Hepatic stellate cell (primary cell): Measurements from ENCODE around the gene KCNT2.
"Not testable (repeated sequence)": the region's sequence is repeated elsewhere in the genome, so short reads cannot be mapped to it uniquely, and the experiment has no call there.

Experiments
- DNase-seq: peaks from one replicate; pipeline ENCODE4 v3.0.0; 2011; ENCODE audit warnings: low spot score

The KCNT2 gene

DNA sequence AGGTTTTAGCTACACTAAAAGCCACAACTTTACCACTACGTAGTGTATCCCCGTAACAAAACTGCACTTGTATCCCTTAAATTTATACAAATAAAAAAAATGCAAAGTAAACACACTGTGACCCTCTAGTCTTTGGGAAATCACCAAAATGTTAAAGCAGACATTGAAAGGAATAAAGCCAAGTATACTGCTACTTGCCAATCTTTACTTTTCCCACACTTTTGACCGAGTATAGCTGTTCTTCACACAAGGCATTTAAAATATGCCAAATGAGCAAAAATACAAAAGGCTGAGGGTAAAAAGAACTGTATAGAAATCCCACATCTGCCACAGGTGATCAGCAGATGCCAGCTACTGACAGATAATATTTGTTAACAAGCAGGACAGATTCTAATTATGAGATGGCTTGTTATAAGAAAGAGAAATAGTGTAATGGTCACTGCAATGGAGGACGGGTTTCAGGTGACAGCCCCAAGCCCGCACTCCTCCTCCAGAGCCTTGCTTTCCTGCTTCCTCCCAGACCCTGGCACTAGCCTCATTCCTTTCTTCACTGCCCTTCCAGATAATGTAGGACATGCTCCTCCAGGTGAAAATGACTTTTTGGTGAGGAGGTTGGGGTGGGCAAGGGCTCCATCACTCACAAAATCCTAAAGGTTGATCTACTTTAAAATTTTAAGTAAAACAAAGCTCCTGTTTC, 18.1 kb downstream of the KCNT2 start:
- no peak for DNase-seq

DNA sequence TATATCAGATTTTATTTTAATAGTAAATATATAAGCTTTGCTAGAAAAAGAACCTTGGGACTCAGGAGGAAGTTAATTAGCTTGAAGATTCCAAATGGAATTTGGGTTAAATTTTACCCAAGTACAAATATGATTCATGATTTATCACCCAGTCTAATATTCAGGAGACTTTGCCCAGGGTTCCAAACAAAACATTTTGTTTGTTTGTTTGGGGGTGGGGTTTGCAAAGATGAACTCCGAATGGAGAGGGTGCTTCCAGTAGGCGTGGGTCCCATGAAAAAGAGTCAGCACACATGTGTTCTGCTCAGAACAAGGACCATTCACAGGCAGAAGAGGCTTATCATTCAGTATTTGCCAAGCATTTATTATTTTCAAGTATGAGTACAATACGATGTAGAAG, 23.5 kb downstream of the KCNT2 start:
- no peak for DNase-seq

DNA sequence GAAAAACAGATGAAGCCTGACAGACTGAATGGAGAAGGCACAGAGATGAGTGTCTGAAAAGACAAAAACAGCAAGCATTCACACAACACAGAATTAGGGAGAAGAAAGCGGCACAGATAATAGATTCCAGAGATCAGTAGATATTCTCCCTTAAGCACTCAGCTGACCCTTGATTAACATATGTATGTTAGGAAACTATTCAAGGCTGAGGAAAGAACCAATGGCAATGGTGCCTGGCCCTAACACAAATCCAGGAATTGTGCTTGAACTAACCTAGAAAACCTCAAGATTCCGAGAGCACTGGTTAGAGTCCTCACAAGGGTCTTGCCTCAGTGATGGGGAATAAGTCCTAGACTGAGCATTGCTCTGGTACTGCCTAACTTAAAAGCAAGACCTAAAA, 30.9 kb downstream of the KCNT2 start:
- DNase-seq: no peak

DNA sequence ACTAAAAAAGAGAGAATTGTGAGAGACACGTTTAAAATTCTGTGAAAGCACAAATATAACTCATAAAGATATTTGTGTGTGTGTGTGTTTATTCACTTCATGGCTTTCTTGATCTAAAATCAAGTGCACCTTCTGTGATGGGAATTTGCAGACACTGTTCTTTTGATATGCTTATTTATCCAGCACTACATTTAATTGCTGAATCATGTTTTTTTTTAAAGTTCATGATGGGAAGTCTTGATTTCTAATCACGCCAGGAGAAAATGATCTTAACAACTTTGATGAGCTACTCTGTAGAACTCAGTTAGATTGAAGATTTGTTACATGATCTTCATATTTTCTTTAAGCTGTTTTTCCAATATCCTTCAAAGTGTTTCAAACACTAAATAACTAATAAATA, 35.0 kb downstream of the KCNT2 start:
- no peak for DNase-seq

DNA sequence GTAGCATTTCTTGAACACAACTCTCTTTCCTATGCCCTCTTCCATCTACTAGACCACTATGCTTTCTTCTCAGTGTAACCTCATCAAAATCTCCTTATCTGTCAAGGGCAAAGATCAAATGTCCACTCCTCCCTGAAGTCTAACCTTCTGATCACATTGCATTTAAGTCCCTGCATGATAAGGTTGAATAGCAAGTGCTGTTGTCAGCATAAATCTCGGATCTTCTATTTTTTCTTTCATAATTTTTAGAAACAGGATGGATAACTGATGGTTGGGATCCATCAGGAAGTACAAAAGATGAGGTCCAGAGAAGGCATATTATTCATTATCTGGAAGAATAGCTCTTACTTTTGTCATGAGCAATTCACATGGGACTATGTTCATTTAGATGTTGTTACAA, 41.0 kb downstream of the KCNT2 start:
- no peak for DNase-seq

DNA sequence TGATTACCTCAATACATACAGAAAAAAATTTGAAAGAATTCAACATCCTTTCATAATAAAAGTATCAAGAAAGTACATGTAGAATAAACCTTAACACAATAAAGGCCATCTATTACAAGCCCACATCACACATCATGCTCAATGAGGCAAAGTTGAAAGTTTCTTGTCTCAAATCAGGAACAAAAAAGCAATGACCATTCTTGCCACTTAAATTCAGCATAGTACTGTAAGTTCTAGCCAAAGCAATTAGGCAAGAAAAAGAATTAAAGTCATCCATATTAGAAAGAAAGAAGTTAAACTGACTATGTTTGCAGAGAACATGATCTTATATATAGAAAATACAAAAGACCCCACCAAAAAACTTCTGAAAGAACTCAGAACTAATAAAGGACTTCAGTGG, 44.5 kb downstream of the KCNT2 start:
- no peak for DNase-seq

DNA sequence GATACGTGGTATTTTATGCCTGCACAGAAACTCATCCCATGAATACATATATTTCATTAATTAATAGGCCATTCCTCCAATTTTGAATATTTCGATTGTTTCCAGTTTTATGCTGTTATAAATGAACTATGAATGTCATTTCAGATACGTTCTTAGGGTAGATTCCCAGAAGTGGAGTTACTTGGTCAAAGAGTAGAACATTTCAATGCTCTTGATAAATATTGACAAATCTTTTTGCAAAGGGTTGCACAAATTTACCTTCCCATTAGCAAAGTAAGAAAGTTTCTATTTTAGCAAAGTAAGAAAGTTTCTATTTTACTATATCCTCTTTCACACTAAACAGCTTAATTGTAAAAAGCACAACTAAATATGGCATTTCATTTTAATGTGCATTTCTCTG, 48.9 kb downstream of the KCNT2 start:
- DNase-seq: no peak

DNA sequence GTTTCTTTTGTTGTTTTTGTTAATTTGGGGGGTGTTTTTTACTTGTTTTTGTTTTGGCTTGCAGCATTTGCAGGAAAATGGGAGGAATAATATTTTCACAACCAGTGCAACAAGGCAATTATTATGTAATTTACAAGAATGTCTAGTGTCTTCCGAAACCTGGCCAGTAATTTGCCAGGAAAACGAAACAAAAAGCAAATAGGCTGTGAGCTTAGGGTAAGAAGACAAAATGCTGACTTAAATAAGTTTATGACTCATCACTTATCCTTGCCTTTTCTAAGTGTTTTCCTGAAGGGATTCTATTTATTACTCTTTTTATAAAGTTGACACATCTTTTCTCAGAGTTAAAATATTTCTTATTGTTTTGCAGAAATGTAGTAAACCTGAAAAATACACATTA, 49.8 kb downstream of the KCNT2 start:
- DNase-seq: no peak

DNA sequence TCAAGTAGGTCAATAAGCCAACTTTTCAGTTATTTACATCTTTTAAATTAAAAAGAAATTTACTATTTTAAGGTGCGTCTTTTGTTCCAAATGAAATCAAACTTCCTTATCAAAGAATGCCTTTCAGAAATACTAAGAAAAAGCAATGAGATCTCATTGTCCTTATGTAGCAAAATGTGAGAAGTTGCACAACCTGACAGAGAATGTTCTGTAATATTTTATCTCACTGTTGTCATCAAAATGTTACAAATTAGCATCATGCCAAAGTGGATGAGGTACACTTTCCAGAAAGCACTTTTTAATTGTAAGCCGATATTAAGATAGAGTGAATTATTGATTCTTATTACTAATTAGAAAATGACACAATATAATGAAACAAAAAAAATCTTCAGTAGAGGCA, 50.4 kb downstream of the KCNT2 start:
- DNase-seq: no peak

DNA sequence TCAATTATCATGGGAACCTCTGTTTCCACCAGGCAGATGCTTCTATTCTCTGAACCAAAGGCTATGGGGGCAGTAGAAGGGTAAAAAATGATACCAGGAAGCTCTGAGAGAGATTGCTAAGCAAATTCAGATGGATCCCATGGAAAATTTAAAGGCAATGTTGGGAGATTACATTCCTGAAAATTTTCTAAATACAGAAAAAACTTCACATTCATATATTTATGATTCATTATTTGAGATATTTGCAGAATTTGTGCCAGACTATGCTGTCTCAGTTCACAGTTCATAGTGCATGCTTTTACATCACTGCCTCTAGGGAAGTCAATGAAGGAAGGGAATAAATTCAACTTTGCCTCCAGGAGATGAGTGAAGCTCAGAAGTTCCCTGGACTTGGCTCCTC, 57.5 kb downstream of the KCNT2 start:
- no peak for DNase-seq

- no peak for DNase-seq
Measured at GRCh38 chr1:196546272-196547111, 61.7 kb downstream of the KCNT2 start.

- DNase-seq: no peak
Measured at GRCh38 chr1:196545222-196545621, 63.0 kb downstream of the KCNT2 start.

DNA sequence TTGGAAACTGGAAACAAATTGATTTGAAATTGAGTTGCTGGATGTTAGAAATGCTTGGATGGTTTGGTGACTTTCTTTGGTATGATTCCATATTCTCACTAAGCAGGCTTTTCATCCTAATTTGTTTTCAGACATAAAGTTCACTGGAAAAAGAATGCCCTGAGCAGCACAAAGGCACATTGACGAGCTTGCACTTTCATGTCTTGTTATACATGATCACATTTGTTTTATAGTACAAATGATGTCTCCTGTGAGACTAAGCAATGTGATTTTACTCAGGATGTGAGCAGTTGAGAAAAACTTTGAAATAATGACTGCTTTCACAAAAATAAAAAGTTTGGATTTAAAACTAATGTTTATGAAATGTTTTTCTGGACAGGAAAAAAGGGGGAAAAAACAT, 63.6 kb downstream of the KCNT2 start:
- DNase-seq: no peak

GRCh38 chr1:196543833-196544232, 64.4 kb downstream of the KCNT2 start:
- no peak for DNase-seq

GRCh38 chr1:196538473-196538872, 69.8 kb downstream of the KCNT2 start:
- DNase-seq: no peak

DNA sequence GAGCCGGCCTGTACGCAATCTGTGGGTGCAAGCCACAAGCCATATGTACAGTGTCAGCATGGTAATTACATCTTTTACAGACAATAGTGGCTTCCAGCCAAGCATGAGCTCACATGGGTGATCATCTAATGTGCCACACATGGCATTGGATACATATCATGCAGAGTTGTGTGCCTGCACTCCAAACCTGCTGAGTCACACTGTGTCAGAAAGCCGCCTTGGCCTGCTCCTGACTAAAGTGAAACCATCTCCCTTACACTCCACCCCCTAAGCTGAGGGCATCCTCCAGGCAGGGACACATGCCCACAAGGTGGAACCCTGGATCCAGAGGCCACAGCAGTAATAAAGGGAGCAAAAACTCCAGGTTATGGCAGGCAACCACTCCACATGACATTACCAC, 72.5 kb downstream of the KCNT2 start:
- no peak for DNase-seq

- no peak for DNase-seq
Measured at GRCh38 chr1:196531737-196532524, 76.3 kb downstream of the KCNT2 start.

DNA sequence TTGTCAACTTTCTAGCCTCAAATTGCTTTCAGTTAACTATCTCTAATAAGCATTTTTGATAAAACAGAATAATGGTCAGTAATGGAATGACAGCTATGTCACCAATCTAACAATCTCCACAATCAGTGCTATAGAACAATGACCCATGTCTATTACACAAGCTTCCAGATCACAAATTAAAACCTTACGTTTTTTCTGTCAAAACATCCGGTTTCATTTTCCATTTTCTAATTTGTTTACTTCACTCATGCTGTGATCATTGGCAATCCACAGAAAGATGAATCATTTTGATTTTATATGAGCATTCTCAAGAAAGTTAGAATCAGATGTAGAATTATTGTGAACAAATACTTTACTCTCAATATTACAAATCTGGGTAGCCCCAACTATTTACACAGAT, 80.3 kb downstream of the KCNT2 start:
- no peak for DNase-seq

- not testable (repeated sequence) for DNase-seq
Measured at GRCh38 chr1:196522574-196523345, 85.5 kb downstream of the KCNT2 start.

- no peak for DNase-seq
Measured at GRCh38 chr1:196517193-196517592, 91.0 kb downstream of the KCNT2 start.

GRCh38 chr1:196516373-196516772, 91.9 kb downstream of the KCNT2 start:
- DNase-seq: no peak

DNA sequence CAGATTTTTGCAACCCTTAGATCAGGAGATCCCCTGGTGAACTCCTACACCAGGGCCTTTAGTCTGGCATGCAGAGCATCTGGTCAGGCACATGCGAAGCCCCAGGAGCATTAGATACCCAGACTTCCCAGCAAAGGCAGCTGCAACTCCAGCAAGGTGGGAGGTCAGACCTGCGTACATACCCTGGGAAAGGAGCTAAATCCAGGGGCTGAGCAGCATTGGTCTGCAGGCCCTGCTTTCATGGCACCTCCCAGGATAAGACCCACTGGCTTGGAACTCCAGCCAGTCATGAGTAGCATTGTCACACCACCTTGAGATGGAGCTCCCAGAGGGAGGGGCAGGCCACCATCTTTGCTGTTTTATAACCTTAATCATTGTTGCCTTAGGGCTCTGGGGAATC, 92.3 kb downstream of the KCNT2 start:
- no peak for DNase-seq
